ENCODE measurements around the gene RHEX. TPM values are rescaled to one million over a fixed set of nuclear protein-coding genes. Genes with fewer than 3 reads are reported as not detected.

The RHEX gene
- total and polyA plus RNA-seq, 2 of the 13 experiments (the other 11 are each of a cell fraction or from before 2014, with no cell fraction given): 1.4 to 2.7 TPM

- no peak for TF ChIP-seq ZBTB34 (CRISPR knock-in tag; IDR thresholded peaks at IDR 0.05)
- 0 out of 2 replicates have a peak, but pooled peaks have one; percentile 8 for TF ChIP-seq NFE2L2 (IDR thresholded peaks at IDR 0.05; ENCODE audit: low read length)
- TF ChIP-seq ZNF749 (CRISPR knock-in tag; IDR thresholded peaks at IDR 0.05; ENCODE audit: borderline replicate concordance): no peak
- no peak for TF ChIP-seq HOXA7 (CRISPR knock-in tag; IDR thresholded peaks at IDR 0.05)
- no peak for TF ChIP-seq SKIL (CRISPR knock-in tag; IDR thresholded peaks at IDR 0.05; ENCODE audit: borderline replicate concordance)
- TF ChIP-seq ZNF619 (CRISPR knock-in tag; IDR thresholded peaks at IDR 0.05): no peak
- TF ChIP-seq, protein P1, sequence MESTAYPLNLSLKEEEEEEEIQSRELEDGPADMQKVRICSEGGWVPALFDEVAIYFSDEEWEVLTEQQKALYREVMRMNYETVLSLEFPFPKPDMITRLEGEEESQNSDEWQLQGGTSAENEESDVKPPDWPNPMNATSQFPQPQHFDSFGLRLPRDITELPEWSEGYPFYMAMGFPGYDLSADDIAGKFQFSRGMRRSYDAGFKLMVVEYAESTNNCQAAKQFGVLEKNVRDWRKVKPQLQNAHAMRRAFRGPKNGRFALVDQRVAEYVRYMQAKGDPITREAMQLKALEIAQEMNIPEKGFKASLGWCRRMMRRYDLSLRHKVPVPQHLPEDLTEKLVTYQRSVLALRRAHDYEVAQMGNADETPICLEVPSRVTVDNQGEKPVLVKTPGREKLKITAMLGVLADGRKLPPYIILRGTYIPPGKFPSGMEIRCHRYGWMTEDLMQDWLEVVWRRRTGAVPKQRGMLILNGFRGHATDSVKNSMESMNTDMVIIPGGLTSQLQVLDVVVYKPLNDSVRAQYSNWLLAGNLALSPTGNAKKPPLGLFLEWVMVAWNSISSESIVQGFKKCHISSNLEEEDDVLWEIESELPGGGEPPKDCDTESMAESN (CRISPR knock-in tag; conservative IDR thresholded peaks at IDR 0.05): no peak
- no peak for TF ChIP-seq ATF6 (CRISPR knock-in tag; conservative IDR thresholded peaks at IDR 0.05)
- peak; percentile 51; the same call in 1 of the 2 replicates for TF ChIP-seq FOXC1 (CRISPR knock-in tag; IDR thresholded peaks at IDR 0.05; ENCODE audit: borderline replicate concordance)
- TF ChIP-seq U2AF1 (optimal IDR thresholded peaks at IDR 0.05; ENCODE audit: low read depth, low read length): no peak
- TF ChIP-seq RAD21 (CRISPR knock-in tag; IDR thresholded peaks at IDR 0.05): peak; percentile 91
- TF ChIP-seq FOSL2 (CRISPR knock-in tag; IDR thresholded peaks at IDR 0.05): no peak
- TF ChIP-seq RXRB (CRISPR knock-in tag; IDR thresholded peaks at IDR 0.05; ENCODE audit: borderline replicate concordance): 0 out of 2 replicates have a peak, but pooled peaks have one; percentile 18
- no peak for TF ChIP-seq NFIC (IDR thresholded peaks at IDR 0.05; ENCODE audit: low read length)
- peak; percentile 33; the same call in 1 of the 2 replicates for TF ChIP-seq ZNF691 (CRISPR knock-in tag; IDR thresholded peaks at IDR 0.05; ENCODE audit: borderline replicate concordance, low read depth)
- no peak for TF ChIP-seq ZNF530 (CRISPR knock-in tag; IDR thresholded peaks at IDR 0.05; ENCODE audit: low read depth)
- no peak for TF ChIP-seq ZKSCAN1 (IDR thresholded peaks at IDR 0.05; ENCODE audit: low read length)
- peak; percentile 39 for TF ChIP-seq XRCC5 (optimal IDR thresholded peaks at IDR 0.05; ENCODE audit: low read length)
- TF ChIP-seq CENPX (CRISPR knock-in tag; IDR thresholded peaks at IDR 0.05): no peak
- TF ChIP-seq ZKSCAN5 (CRISPR knock-in tag; IDR thresholded peaks at IDR 0.05): no peak
Measured at GRCh38 chr1:206106328-206107167, 53.6 kb downstream of the RHEX start (continued).

All from HepG2 (cell line).